GM18873 (cell line): Measurements from ENCODE around the gene ADORA3.

Experiments used
- ATAC-seq: cut with Tn5 transposase; IDR thresholded peaks from one replicate; pipeline ENCODE4 v1.9.1; 2021; ENCODE audit warnings: mild to moderate bottlenecking, moderate library complexity, moderate number of reproducible peaks; ENCODE audit not compliant: unreplicated experiment, low FRiP score

Gene ADORA3

GRCh38 chr1:111450185-111450584 is 53.2 kb downstream of the ADORA3 start:
- no peak for ATAC-seq

- ATAC-seq, result no peak
These were observed 53.8 kb downstream of the ADORA3 start for GRCh38 chr1:111449703-111450017.
